HEK293 (cell line): ENCODE data around the gene PTPRN2.

Experiments
- CTCF ChIA-PET: fragments of 350-600 bp; formaldehyde crosslinking; extraction: SDS; loops from one replicate; lab custom pipeline; 2021; ENCODE audit warnings: antibody characterized with exemption; lab: Yijun Ruan, JAX
- POLR2A ChIA-PET: fragments of 300-600 bp; formaldehyde crosslinking; extraction: SDS; loops from one replicate; lab custom pipeline; 2020; ENCODE audit warnings: antibody characterized with exemption, inconsistent platforms; lab: Yijun Ruan, JAX
- H3K27ac ChIP-seq: fragments of 200-500 bp; sonication (Bioruptor generic); 2 replicates; pipeline ENCODE4 v1.5.1; 2014; ENCODE audit warnings: low read depth, low read length, control low read depth, inconsistent platforms; ENCODE audit errors: extremely low read depth
- H3K36me3 ChIP-seq, 2 experiments: fragments of 200-500 bp in 1 of 2; sonication (Bioruptor generic) in 1 of 2; 1 replicate in 1 of 2; 2 replicates in 1 of 2; pipeline ENCODE4 v1.5.1; 2014 to 2017; ENCODE audit warnings: inconsistent platforms in 2 of 2, low read length in 2 of 2; ENCODE audit not compliant: control insufficient read depth in 2 of 2, insufficient read depth in 1 of 2
- H3K4me1 ChIP-seq: fragments of 200-500 bp; sonication (Bioruptor generic); 2 replicates; pipeline ENCODE4 v1.5.1; 2014; ENCODE audit warnings: mild to moderate bottlenecking, low read length, inconsistent platforms; ENCODE audit not compliant: control insufficient read depth, insufficient read depth
- H3K4me3 ChIP-seq: 2 replicates; pipeline ENCODE4 v1.5.1; 2011; ENCODE audit warnings: low read depth, mild to moderate bottlenecking, control low read depth, low read length, moderate library complexity
- H3K9me3 ChIP-seq: fragments of 200-500 bp; sonication (Bioruptor generic); 2 replicates; pipeline ENCODE4 v1.5.1; 2014; ENCODE audit warnings: low read depth, low read length, inconsistent platforms; ENCODE audit not compliant: control insufficient read depth, insufficient read depth
- BCL11A ChIP-seq: fragments of 450-650 bp; formaldehyde crosslinking; IDR thresholded peaks from 2 replicates; pipeline ENCODE4 v1.5.1; 2016; ENCODE audit warnings: low read depth, missing biosample characterization, missing genetic modification characterization
- GLIS1 ChIP-seq: fragments of 450-650 bp; formaldehyde crosslinking; IDR thresholded peaks from 2 replicates; pipeline ENCODE4 v1.5.1; 2016; ENCODE audit warnings: missing biosample characterization, missing genetic modification characterization
- HOXA7 ChIP-seq: sonication (generic); formaldehyde crosslinking; IDR thresholded peaks from 2 replicates; pipeline ENCODE4 v1.8.1; 2022; ENCODE audit warnings: missing genetic modification reagents, borderline replicate concordance
- HOXD13 ChIP-seq: sonication (generic); formaldehyde crosslinking; IDR thresholded peaks from 2 replicates; pipeline ENCODE4 v1.8.0; 2022; ENCODE audit warnings: missing genetic modification reagents, borderline replicate concordance
- MYNN ChIP-seq: fragments of 450-650 bp; formaldehyde crosslinking; IDR thresholded peaks from 2 replicates; pipeline ENCODE4 v1.5.1; 2016; ENCODE audit warnings: missing biosample characterization, missing genetic modification characterization, borderline replicate concordance
- PRDM6 ChIP-seq: fragments of 450-650 bp; formaldehyde crosslinking; IDR thresholded peaks from 2 replicates; pipeline ENCODE4 v1.5.1; 2017; ENCODE audit warnings: missing biosample characterization, missing genetic modification characterization
- SETDB1 ChIP-seq: IDR thresholded peaks from one replicate; pipeline ENCODE4 v1.6.1; 2017; ENCODE audit warnings: mild to moderate bottlenecking, low read length, moderate library complexity, mixed read lengths; ENCODE audit not compliant: insufficient read length
- SP2 ChIP-seq: fragments of 450-650 bp; formaldehyde crosslinking; IDR thresholded peaks from 2 replicates; pipeline ENCODE4 v1.5.1; 2016; ENCODE audit warnings: missing biosample characterization, missing genetic modification characterization
- WT1 ChIP-seq: fragments of 450-650 bp; formaldehyde crosslinking; IDR thresholded peaks from 2 replicates; pipeline ENCODE4 v1.5.1; 2016; ENCODE audit warnings: missing biosample characterization, missing genetic modification characterization
- ZBTB17 ChIP-seq: fragments of 450-650 bp; formaldehyde crosslinking; IDR thresholded peaks from 2 replicates; pipeline ENCODE4 v1.5.1; 2016; ENCODE audit warnings: missing biosample characterization, missing genetic modification characterization
- ZBTB20 ChIP-seq: fragments of 450-650 bp; formaldehyde crosslinking; IDR thresholded peaks from 2 replicates; pipeline ENCODE4 v1.5.1; 2016; ENCODE audit warnings: missing biosample characterization, missing genetic modification characterization
- ZBTB21 ChIP-seq: fragments of 450-650 bp; formaldehyde crosslinking; IDR thresholded peaks from 2 replicates; pipeline ENCODE4 v1.5.1; 2017; ENCODE audit warnings: missing biosample characterization, missing genetic modification characterization
- ZBTB48 ChIP-seq: fragments of 450-650 bp; formaldehyde crosslinking; IDR thresholded peaks from 2 replicates; pipeline ENCODE4 v1.5.1; 2016; ENCODE audit warnings: missing biosample characterization, missing genetic modification characterization
- ZBTB6 ChIP-seq: fragments of 450-650 bp; formaldehyde crosslinking; IDR thresholded peaks from 2 replicates; pipeline ENCODE4 v1.5.1; 2017; ENCODE audit warnings: missing biosample characterization, missing genetic modification characterization
- ZBTB8A ChIP-seq: fragments of 450-650 bp; formaldehyde crosslinking; IDR thresholded peaks from 2 replicates; pipeline ENCODE4 v1.5.1; 2016; ENCODE audit warnings: missing biosample characterization, missing genetic modification characterization
- ZFHX2 ChIP-seq: fragments of 450-650 bp; formaldehyde crosslinking; conservative IDR thresholded peaks from 2 replicates; pipeline ENCODE4 v1.5.1; 2016; ENCODE audit warnings: missing biosample characterization, missing genetic modification characterization
- ZNF10 ChIP-seq: fragments of 450-650 bp; formaldehyde crosslinking; IDR thresholded peaks from 2 replicates; pipeline ENCODE4 v1.5.1; 2017; ENCODE audit warnings: missing biosample characterization, missing genetic modification characterization
- ZNF132 ChIP-seq: fragments of 450-650 bp; formaldehyde crosslinking; IDR thresholded peaks from 2 replicates; pipeline ENCODE4 v1.5.1; 2017; ENCODE audit warnings: missing biosample characterization, missing genetic modification characterization, borderline replicate concordance
- ZNF24 ChIP-seq: fragments of 450-650 bp; formaldehyde crosslinking; IDR thresholded peaks from 2 replicates; pipeline ENCODE4 v1.5.1; 2016; ENCODE audit warnings: missing biosample characterization, missing genetic modification characterization
- ZNF341 ChIP-seq: fragments of 450-650 bp; formaldehyde crosslinking; IDR thresholded peaks from 2 replicates; pipeline ENCODE4; 2016; ENCODE audit warnings: low read depth, missing biosample characterization, missing genetic modification characterization
- ZNF362 ChIP-seq: fragments of 450-650 bp; formaldehyde crosslinking; IDR thresholded peaks from 2 replicates; pipeline ENCODE4 v1.5.1; 2016; ENCODE audit warnings: missing biosample characterization, missing genetic modification characterization
- ZNF544 ChIP-seq: fragments of 450-650 bp; formaldehyde crosslinking; IDR thresholded peaks from 2 replicates; pipeline ENCODE4 v1.5.0; 2017; ENCODE audit warnings: missing biosample characterization, missing genetic modification characterization
- ZNF571 ChIP-seq: fragments of 450-650 bp; formaldehyde crosslinking; IDR thresholded peaks from 2 replicates; pipeline ENCODE4 v1.5.0; 2017; ENCODE audit warnings: missing biosample characterization, missing genetic modification characterization
- ZNF580 ChIP-seq: fragments of 450-650 bp; formaldehyde crosslinking; IDR thresholded peaks from 2 replicates; pipeline ENCODE4 v1.5.1; 2016; ENCODE audit warnings: missing biosample characterization, missing genetic modification characterization
- ZNF624 ChIP-seq: fragments of 450-650 bp; formaldehyde crosslinking; IDR thresholded peaks from 2 replicates; pipeline ENCODE4 v1.5.1; 2017; ENCODE audit warnings: missing biosample characterization, missing genetic modification characterization
- ZNF629 ChIP-seq: fragments of 450-650 bp; formaldehyde crosslinking; IDR thresholded peaks from 2 replicates; pipeline ENCODE4 v1.5.1; 2017; ENCODE audit warnings: missing biosample characterization, missing genetic modification characterization
- ZNF701 ChIP-seq: fragments of 450-650 bp; formaldehyde crosslinking; IDR thresholded peaks from 2 replicates; pipeline ENCODE4 v1.5.1; 2016; ENCODE audit warnings: missing biosample characterization, missing genetic modification characterization
- ZNF76 ChIP-seq: fragments of 450-650 bp; formaldehyde crosslinking; IDR thresholded peaks from 2 replicates; pipeline ENCODE4; 2016; ENCODE audit warnings: low read depth, missing biosample characterization, missing genetic modification characterization, borderline replicate concordance
- ZNF785 ChIP-seq: fragments of 450-650 bp; formaldehyde crosslinking; IDR thresholded peaks from 2 replicates; pipeline ENCODE4 v1.5.1; 2016; ENCODE audit warnings: missing biosample characterization, missing genetic modification characterization
- ZSCAN23 ChIP-seq: fragments of 450-650 bp; formaldehyde crosslinking; IDR thresholded peaks from 2 replicates; pipeline ENCODE4 v1.5.1; 2016; ENCODE audit warnings: missing biosample characterization, missing genetic modification characterization
- ZSCAN30 ChIP-seq: fragments of 450-650 bp; IDR thresholded peaks from 2 replicates; pipeline ENCODE4 v1.5.1; 2018; ENCODE audit warnings: missing biosample characterization, mild to moderate bottlenecking, missing genetic modification characterization, moderate library complexity

PTPRN2 gene

GRCh38 chr7:158023157-158023556 is 564.5 kb downstream of the PTPRN2 start:
- no peaks in the 10 kb centered on the region for H3K9me3 ChIP-seq
- ChIA-PET CTCF (no interaction called here), POLR2A (no interaction called here)
- H3K27ac ChIP-seq = no peak overlapping the region
- no peaks in the 10 kb centered on the region for H3K36me3 ChIP-seq
- H3K4me3 ChIP-seq = no peak overlapping the region
- TF ChIP-seq ZNF132 (tag by site-specific recombination) (no peak), BCL11A (tag by site-specific recombination) (no peak), ZNF24 (tag by site-specific recombination) (no peak)
- TF ChIP-seq, all 188 proteins: peak for 0
- no peaks in the 10 kb centered on the region for H3K4me1 ChIP-seq

GRCh38 chr7:158022601-158023000 is 565.0 kb downstream of the PTPRN2 start:
- no peaks in the 10 kb centered on the region for H3K36me3 ChIP-seq
- no peak for TF ChIP-seq HOXD13 (CRISPR knock-in tag)
- TF ChIP-seq ZBTB20 (tag by site-specific recombination) = no peak
- TF ChIP-seq ZNF624 = no peak
- no peak for TF ChIP-seq MYNN (tag by site-specific recombination)
- TF ChIP-seq ZNF785 (tag by site-specific recombination) = no peak
- no peak for TF ChIP-seq ZSCAN23
- TF ChIP-seq ZNF701 (tag by site-specific recombination) = no peak
- TF ChIP-seq ZNF132 (tag by site-specific recombination) = no peak
- no peak for TF ChIP-seq ZFHX2 (tag by site-specific recombination)
- no peak for TF ChIP-seq ZBTB21
- TF ChIP-seq, all 188 proteins: peak for 0
- ChIA-PET CTCF (no interaction called here), POLR2A (no interaction called here)
- Histone ChIP-seq H3K4me3 (no peak overlapping the region), H3K9me3 (no peaks in the 10 kb centered on the region), H3K27ac (no peak overlapping the region), H3K4me1 (no peaks in the 10 kb centered on the region)

GRCh38 chr7:158021836-158022235 is 565.8 kb downstream of the PTPRN2 start:
- ChIA-PET POLR2A (no interaction called here), CTCF (no interaction called here)
- TF ChIP-seq ZBTB8A (tag by site-specific recombination) (no peak), ZBTB48 (tag by site-specific recombination) (no peak), ZNF629 (tag by site-specific recombination) (no peak), ZBTB17 (tag by site-specific recombination) (no peak), HOXA7 (CRISPR knock-in tag) (no peak), PRDM6 (no peak), GLIS1 (tag by site-specific recombination) (no peak), ZNF580 (tag by site-specific recombination) (no peak), ZFHX2 (tag by site-specific recombination) (no peak), WT1 (tag by site-specific recombination) (no peak), ZNF76 (tag by site-specific recombination) (no peak), ZNF362 (tag by site-specific recombination) (no peak), ZNF10 (no peak), ZNF544 (no peak), ZBTB6 (tag by site-specific recombination) (no peak), SETDB1 (no peak), ZNF571 (no peak), ZSCAN30 (tag by site-specific recombination) (no peak), ZNF341 (tag by site-specific recombination) (no peak), SP2 (no peak)
- Histone ChIP-seq H3K36me3 (no peaks in the 10 kb centered on the region), H3K4me1 (no peaks in the 10 kb centered on the region), H3K27ac (no peak overlapping the region), H3K4me3 (no peak overlapping the region), H3K9me3 (no peaks in the 10 kb centered on the region)
